ENCODE data around the gene GALE.
A peak's percentile ranks its signal among the peaks of the same experiment; 100 is the strongest.

GALE gene

DNA sequence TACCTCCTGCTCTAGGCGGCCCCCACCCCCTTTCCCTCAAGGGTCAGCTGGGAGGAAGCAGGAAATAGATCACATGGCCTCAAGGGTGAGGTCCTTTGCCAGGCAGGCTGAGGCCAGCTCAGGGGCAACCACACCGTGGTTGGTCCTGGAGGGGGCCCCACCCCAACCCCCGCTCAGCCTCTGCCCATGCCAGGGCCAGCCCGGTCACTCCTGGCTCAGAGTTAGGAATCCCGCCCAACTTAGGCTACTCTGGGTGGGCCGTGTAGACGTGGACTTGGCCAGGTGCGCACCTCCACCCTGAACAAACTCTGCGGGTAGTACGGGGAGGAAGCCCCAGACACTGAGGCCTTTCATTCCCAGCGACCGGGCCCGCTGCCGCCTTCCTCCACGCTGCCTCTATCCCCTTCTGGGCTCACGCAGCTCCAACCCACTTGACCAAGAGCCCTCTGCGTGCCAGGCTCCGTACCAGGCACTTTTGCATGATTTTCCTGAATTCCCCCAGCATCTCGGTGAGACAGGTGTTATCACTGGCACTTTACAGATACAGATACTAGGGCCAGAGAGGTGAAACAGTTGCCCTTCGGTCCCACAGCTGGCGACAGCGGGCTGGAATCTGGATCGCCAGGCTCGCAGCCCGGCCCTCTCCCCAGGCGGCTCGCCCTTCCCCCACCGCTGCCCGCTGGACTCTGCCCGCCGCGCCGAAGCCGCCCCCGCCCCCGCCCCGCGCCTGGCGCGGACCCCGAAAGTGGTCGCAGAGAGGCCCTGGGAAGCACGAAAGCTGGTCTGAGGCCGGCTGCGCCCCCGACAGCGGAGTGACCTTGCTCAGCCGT, 769 bp downstream of the GALE start:
- TF ChIP-seq, protein P1, sequence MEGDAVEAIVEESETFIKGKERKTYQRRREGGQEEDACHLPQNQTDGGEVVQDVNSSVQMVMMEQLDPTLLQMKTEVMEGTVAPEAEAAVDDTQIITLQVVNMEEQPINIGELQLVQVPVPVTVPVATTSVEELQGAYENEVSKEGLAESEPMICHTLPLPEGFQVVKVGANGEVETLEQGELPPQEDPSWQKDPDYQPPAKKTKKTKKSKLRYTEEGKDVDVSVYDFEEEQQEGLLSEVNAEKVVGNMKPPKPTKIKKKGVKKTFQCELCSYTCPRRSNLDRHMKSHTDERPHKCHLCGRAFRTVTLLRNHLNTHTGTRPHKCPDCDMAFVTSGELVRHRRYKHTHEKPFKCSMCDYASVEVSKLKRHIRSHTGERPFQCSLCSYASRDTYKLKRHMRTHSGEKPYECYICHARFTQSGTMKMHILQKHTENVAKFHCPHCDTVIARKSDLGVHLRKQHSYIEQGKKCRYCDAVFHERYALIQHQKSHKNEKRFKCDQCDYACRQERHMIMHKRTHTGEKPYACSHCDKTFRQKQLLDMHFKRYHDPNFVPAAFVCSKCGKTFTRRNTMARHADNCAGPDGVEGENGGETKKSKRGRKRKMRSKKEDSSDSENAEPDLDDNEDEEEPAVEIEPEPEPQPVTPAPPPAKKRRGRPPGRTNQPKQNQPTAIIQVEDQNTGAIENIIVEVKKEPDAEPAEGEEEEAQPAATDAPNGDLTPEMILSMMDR (IDR thresholded peaks at IDR 0.05), result no peak
- TF ChIP-seq ZFX (IDR thresholded peaks at IDR 0.05; ENCODE audit: borderline replicate concordance), result no peak
- peak overlapping the region; percentile 89 for H3K27ac ChIP-seq

DNA sequence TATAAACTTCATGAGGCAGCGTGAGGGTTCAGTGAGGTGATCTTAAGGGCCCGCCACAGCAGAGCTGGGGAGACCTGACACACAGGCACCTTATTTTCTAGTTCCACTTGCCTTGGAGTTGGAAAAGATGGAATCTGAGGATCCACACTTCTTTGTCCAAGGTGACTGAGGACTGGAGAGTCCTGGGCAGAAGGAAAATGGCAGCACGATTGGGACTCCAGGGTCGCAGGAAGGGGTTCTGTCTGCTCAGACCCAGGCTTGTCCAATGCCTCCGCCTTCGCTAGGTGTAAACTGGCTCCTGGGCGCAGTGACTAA, 1.3 kb downstream of the GALE start:
- H3K27ac ChIP-seq, result peak overlapping the region; percentile 89
- TF ChIP-seq ZFX (IDR thresholded peaks at IDR 0.05; ENCODE audit: borderline replicate concordance), result no peak
- TF ChIP-seq, protein P1 (IDR thresholded peaks at IDR 0.05), result no peak

DNA sequence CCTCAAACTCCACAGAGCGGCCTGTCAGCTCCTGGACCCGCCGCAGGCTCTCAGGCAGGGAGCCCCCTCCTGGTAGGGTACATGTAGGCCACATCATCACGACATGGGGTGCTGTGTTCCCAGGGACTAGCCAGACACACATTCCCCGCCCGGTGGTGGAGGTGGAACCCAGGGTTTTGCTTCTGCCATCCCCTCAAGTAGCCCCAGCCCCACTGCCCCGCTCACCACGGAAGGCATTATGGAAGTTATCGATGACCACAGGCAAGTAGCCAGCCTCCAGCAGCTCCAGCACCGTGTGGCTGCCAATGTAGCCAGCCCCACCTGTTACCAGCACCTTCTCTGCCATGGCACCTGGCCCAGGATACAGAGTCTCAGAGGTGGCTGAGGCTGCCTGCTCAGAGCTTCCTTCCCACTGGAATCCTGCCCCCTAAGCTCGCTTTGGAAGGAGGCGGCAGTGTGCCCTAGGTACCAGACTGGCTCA, 1.9 kb downstream of the GALE start:
- H3K27ac ChIP-seq, result peak overlapping the region; percentile 89

DNA sequence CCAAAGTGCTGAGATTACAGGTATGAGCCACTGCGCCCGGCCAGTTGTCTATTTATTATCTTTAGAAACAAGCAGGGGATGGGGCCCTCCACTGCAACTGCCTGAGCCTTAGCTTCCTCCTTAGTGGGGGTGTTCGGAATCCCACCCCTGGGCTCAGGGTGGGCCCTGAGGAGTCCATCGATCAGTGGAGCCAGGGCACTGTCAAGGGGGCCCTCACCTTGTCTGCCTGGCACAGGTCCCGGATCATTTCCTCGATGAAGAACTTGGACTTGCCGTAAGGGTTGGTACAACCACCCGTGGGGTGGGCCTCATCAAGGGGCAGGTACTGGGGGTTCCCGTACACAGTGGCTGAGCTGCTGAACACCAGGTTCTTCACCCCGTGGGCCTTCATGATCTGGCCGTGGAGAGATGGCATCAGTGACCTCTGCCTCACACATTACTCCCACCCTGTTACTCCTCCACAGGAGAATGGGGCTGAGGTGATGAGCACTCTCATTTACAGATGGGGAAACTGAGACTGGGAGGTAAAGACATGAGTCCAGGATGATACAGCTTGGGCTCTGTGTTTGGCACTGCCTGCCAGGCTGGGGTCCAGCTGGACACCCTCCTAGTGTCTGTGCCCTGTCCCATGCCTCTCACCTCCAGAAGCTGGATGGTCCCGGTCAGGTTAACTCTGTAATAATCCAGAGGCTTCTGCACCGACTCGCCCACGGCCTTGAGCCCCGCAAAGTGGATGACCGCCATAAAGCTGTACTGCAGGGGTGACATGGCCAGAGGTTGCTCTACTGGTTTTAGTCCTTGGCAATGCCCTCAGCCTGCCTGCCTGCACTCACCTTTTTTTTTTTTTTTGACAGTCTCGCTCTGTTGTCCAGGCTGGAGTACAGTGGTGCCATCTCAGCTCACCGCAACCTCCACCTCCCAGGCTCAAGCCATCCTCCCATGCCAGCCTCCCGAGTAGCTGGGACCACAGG, 2.8 kb downstream of the GALE start:
- no peak for TF ChIP-seq ZFX (IDR thresholded peaks at IDR 0.05; ENCODE audit: borderline replicate concordance)
- TF ChIP-seq, protein P1 (IDR thresholded peaks at IDR 0.05), result no peak
- peak overlapping the region; percentile 89 for H3K27ac ChIP-seq

More for the DNA sequence above, 1.9 kb downstream of the GALE start:
- TF ChIP-seq, protein P1 (IDR thresholded peaks at IDR 0.05), result no peak
- TF ChIP-seq ZFX (IDR thresholded peaks at IDR 0.05; ENCODE audit: borderline replicate concordance), result no peak

DNA sequence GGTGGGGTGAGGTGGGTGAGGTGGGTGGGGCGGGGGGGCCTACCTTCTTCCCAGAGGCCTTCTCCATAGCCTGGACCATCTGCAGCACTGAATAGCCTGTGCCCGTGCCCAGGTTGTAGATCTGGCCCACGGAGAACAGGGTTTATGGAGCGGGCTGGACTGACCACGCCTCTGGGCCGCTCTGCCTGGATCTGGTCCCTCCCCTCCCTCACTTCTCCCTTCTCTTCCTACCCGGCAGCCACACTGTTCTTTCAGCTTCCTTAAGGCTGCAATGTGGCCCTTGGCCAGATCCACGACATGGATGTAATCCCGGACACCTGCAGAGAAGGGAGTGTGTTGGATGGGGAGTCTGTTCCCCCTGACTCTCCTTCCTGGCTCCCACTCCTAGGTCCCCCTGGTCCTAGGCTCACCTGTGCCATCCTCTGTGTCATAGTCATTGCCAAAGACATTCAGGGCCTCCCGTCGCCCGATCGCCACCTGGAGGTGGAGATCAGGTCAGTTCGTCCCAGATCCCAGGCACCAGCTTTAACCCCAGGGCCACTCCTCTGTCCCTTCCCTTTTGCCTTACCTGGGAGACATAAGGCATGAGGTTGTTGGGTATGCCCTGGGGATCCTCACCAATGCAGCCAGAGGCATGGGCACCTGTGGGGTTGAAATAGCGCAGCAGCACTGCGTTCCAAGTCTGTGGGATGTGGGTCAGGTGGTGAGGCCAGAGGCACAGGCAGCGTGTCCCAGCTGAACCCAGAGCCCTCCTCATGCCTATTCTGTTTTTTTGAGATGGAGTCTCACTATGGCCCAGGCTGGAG, 3.9 kb downstream of the GALE start:
- peak overlapping the region; percentile 89 for H3K27ac ChIP-seq

More for the DNA sequence above, 3.9 kb downstream of the GALE start:
- no peak for TF ChIP-seq ZFX (IDR thresholded peaks at IDR 0.05; ENCODE audit: borderline replicate concordance)
- TF ChIP-seq, protein P1 (IDR thresholded peaks at IDR 0.05), result peak; percentile 58
